GM12892 (cell line): ENCODE results near the gene TAF1A.

Experiments used
- POLR2A ChIP-seq: IDR thresholded peaks from 2 replicates; pipeline ENCODE4 v1.6.1; 2011; ENCODE audit warnings: low read depth, low read length, control low read depth
- POLR2AphosphoS5 ChIP-seq: IDR thresholded peaks from 2 replicates; pipeline ENCODE4 v1.6.1; 2011; ENCODE audit warnings: low read depth, low read length, control low read depth
- TAF1 ChIP-seq: IDR thresholded peaks from 2 replicates; pipeline ENCODE4 v1.6.1; 2011; ENCODE audit warnings: low read depth, mild to moderate bottlenecking, control low read depth, low read length, borderline replicate concordance

DNA sequence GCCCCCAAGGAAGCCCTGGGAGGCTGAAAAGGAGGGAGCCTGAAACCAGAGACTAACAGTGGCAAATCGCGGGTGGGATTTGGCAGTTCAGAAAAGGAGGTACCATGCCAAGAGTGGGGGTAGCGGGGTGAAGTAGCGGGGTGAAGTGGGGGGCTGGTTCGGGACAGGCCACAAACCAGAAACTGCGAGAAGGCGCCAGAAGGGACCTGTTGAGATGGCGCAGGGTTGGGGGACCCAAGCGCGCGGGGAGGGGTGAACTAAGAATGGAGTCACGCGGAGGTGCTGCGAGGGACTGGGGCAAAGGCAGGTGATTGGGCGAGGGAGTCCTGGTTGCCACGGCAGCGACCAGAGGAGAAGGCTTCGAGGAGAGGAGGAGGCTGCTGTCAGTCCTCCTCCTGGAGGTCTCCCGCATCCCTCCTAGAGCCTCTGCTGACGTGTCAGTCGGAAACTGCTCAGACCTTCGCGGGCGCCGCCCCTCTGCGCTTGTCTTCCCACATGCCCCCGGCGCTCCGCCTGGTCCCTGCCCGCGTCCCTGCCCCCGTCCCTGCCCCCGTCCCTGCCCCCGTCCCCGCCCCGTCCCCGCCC lies 27.7 kb upstream of the TAF1A start:
- TF ChIP-seq POLR2AphosphoS5 (no peak), POLR2A (no peak), TAF1 (no peak)
